H9 (cell line): Measurements from ENCODE around the gene KLF13. TPM values are rescaled to one million over a fixed set of nuclear protein-coding genes. Genes with fewer than 3 reads are reported as not detected.

ENCODE experiments used
- DNase-seq: peaks from one replicate; pipeline ENCODE4 v3.0.0-alpha.2; 2017
- H2AFZ ChIP-seq: one replicate; pipeline ENCODE4 v1.6.1; 2013; ENCODE audit warnings: mild to moderate bottlenecking, low read length, control low read depth, moderate library complexity
- H2AK5ac ChIP-seq: 2 replicates; pipeline ENCODE4 v1.6.1; 2013; ENCODE audit warnings: low read length, control low read depth, mixed read lengths; ENCODE audit not compliant: insufficient read length
- H2BK120ac ChIP-seq: one replicate; pipeline ENCODE4 v1.6.1; 2013; ENCODE audit warnings: low read depth, mild to moderate bottlenecking, low read length, control low read depth, inconsistent platforms; ENCODE audit not compliant: poor library complexity, severe bottlenecking
- H2BK12ac ChIP-seq: 2 replicates; pipeline ENCODE4 v1.6.1; 2013; ENCODE audit warnings: low read length, control low read depth, mixed read lengths, low read depth; ENCODE audit not compliant: insufficient read length
- H2BK15ac ChIP-seq: 2 replicates; pipeline ENCODE4 v1.6.1; 2013; ENCODE audit warnings: low read depth, low read length, control low read depth
- H2BK20ac ChIP-seq: one replicate; pipeline ENCODE4 v1.6.1; 2013; ENCODE audit warnings: low read depth, mild to moderate bottlenecking, low read length, control low read depth, inconsistent platforms; ENCODE audit not compliant: poor library complexity, severe bottlenecking
- H2BK5ac ChIP-seq: 2 replicates; pipeline ENCODE4 v1.6.1; 2013; ENCODE audit warnings: low read length, control low read depth, mixed read lengths; ENCODE audit not compliant: insufficient read length
- H3K14ac ChIP-seq: 2 replicates; pipeline ENCODE4 v1.6.1; 2013; ENCODE audit warnings: low read length, control low read depth; ENCODE audit not compliant: insufficient read depth
- H3K18ac ChIP-seq: 2 replicates; pipeline ENCODE4 v1.6.1; 2013; ENCODE audit warnings: low read depth, mild to moderate bottlenecking, mixed read lengths, low read length, control low read depth; ENCODE audit not compliant: insufficient read length
- H3K23ac ChIP-seq: 2 replicates; pipeline ENCODE4 v1.6.1; 2013; ENCODE audit warnings: low read length, control low read depth, mixed read lengths, low read depth; ENCODE audit not compliant: insufficient read length
- H3K23me2 ChIP-seq: 2 replicates; pipeline ENCODE4 v1.6.1; 2013; ENCODE audit warnings: low read depth, mild to moderate bottlenecking, mixed read lengths, low read length, control low read depth; ENCODE audit not compliant: insufficient read length, poor library complexity, severe bottlenecking
- H3K27ac ChIP-seq: 2 replicates; pipeline ENCODE4 v1.5.1; 2013; ENCODE audit warnings: low read length, control low read depth, mixed read lengths, low read depth; ENCODE audit not compliant: insufficient read length
- H3K27me3 ChIP-seq: 2 replicates; pipeline ENCODE4 v1.6.1; 2013; ENCODE audit warnings: low read length, control low read depth, inconsistent platforms; ENCODE audit not compliant: insufficient read depth
- H3K4ac ChIP-seq: 2 replicates; pipeline ENCODE4 v1.6.1; 2013; ENCODE audit warnings: low read depth, mild to moderate bottlenecking, control low read depth, inconsistent platforms, low read length, moderate library complexity
- H3K4me1 ChIP-seq: 2 replicates; pipeline ENCODE4 v1.6.1; 2013; ENCODE audit warnings: low read length, control low read depth, inconsistent platforms; ENCODE audit not compliant: insufficient read depth
- H3K4me2 ChIP-seq: 2 replicates; pipeline ENCODE4 v1.6.1; 2013; ENCODE audit warnings: low read length, control low read depth, mixed read lengths; ENCODE audit not compliant: insufficient read length, insufficient read depth
- H3K56ac ChIP-seq: 2 replicates; pipeline ENCODE4 v1.6.1; 2013; ENCODE audit warnings: low read depth, mild to moderate bottlenecking, mixed read lengths, low read length, control low read depth; ENCODE audit not compliant: insufficient read length
- H3K79me1 ChIP-seq: 2 replicates; pipeline ENCODE4 v1.6.1; 2013; ENCODE audit warnings: low read depth, mild to moderate bottlenecking, moderate library complexity, low read length, control low read depth, inconsistent platforms; ENCODE audit not compliant: insufficient read depth, poor library complexity, severe bottlenecking
- H3K79me2 ChIP-seq: 2 replicates; pipeline ENCODE4 v1.6.1; 2013; ENCODE audit warnings: low read length, control low read depth, inconsistent platforms; ENCODE audit not compliant: insufficient read depth
- H3K9ac ChIP-seq: 2 replicates; pipeline ENCODE4 v1.6.1; 2013; ENCODE audit warnings: low read length, control low read depth, mixed read lengths; ENCODE audit not compliant: insufficient read length; ENCODE audit errors: extremely low read depth
- H3K9me3 ChIP-seq: one replicate; pipeline ENCODE4 v1.6.1; 2013; ENCODE audit warnings: low read depth, low read length, inconsistent platforms; ENCODE audit not compliant: control insufficient read depth
- H3T11ph ChIP-seq: one replicate; pipeline ENCODE4 v1.6.1; 2013; ENCODE audit warnings: mild to moderate bottlenecking, low read length, control low read depth, inconsistent platforms
- H4K20me1 ChIP-seq: one replicate; pipeline ENCODE4 v1.6.1; 2013; ENCODE audit not compliant: control insufficient read depth, insufficient read length, insufficient read depth
- H4K5ac ChIP-seq: 2 replicates; pipeline ENCODE4 v1.6.1; 2013; ENCODE audit warnings: low read depth, mild to moderate bottlenecking, mixed read lengths, low read length, control low read depth; ENCODE audit not compliant: insufficient read length
- H4K8ac ChIP-seq: replicated peaks from 2 replicates; pipeline ENCODE4 v1.6.1; 2013; ENCODE audit warnings: low read length, control low read depth, mixed read lengths, low read depth; ENCODE audit not compliant: insufficient read length
- H4K91ac ChIP-seq: 2 replicates; pipeline ENCODE4 v1.6.1; 2013; ENCODE audit warnings: low read depth, mild to moderate bottlenecking, moderate library complexity, mixed read lengths, low read length, control low read depth; ENCODE audit not compliant: insufficient read length
- H3K27ac Mint-ChIP-seq, 3 experiments: 2 replicates in 2 of 3; 3 replicates in 1 of 3; pipeline ENCODE4 v1.8.0; 2020 to 2021; ENCODE audit warnings: mixed read lengths in 3 of 3, mild to moderate bottlenecking in 1 of 3, moderate library complexity in 1 of 3
- H3K27me3 Mint-ChIP-seq: 2 replicates; pipeline ENCODE4 v1.8.0; 2021; ENCODE audit warnings: low read depth, mild to moderate bottlenecking, moderate library complexity, mixed read lengths
- H3K36me3 Mint-ChIP-seq, 3 experiments: 2 replicates in 2 of 3; 3 replicates in 1 of 3; pipeline ENCODE4 v1.8.0; 2020 to 2021; ENCODE audit warnings: low read depth in 3 of 3, mixed read lengths in 3 of 3; ENCODE audit not compliant: insufficient read depth in 1 of 3
- H3K4me1 Mint-ChIP-seq, 2 experiments: 2 replicates each; pipeline ENCODE4 v1.8.0; 2020; ENCODE audit warnings: mixed read lengths in 2 of 2
- H3K4me3 Mint-ChIP-seq, 2 experiments: 2 replicates in 1 of 2; 3 replicates in 1 of 2; pipeline ENCODE4 v1.8.0; 2020 to 2021; ENCODE audit warnings: mild to moderate bottlenecking in 2 of 2, mixed read lengths in 2 of 2, moderate library complexity in 1 of 2
- H3K9me3 Mint-ChIP-seq, 2 experiments: 2 replicates in 1 of 2; 3 replicates in 1 of 2; pipeline ENCODE4 v1.8.0; 2020; ENCODE audit warnings: mild to moderate bottlenecking in 2 of 2, mixed read lengths in 2 of 2, moderate library complexity in 1 of 2
- CTCF ChIP-seq: fragments of 200-600 bp; sonication (generic); conservative IDR thresholded peaks from 3 replicates; pipeline ENCODE4 v1.8.0; 2021; ENCODE audit warnings: antibody characterized with exemption, mild to moderate bottlenecking
- WGBS: extraction: QIAGEN DNeasy Blood & Tissue Kit; methylation state at CpG from one replicate; pipeline ENCODE4 v1.1.7; 2013; ENCODE audit warnings: missing lambda C conversion rate, low lambda C conversion rate, mixed read lengths; ENCODE audit not compliant: insufficient read length; ENCODE audit errors: extremely low coverage; 5-methylcytosine and 5-hydroxymethylcytosine counted together
- total RNA-seq: library from RNA; stranded (reverse); gene quantifications from 2 replicates; pipeline ENCODE4 v1.2.1, GENCODE V29; 2021

The KLF13 gene
- total RNA-seq, 1 experiment from 2014 or later: 33.4 TPM

DNA sequence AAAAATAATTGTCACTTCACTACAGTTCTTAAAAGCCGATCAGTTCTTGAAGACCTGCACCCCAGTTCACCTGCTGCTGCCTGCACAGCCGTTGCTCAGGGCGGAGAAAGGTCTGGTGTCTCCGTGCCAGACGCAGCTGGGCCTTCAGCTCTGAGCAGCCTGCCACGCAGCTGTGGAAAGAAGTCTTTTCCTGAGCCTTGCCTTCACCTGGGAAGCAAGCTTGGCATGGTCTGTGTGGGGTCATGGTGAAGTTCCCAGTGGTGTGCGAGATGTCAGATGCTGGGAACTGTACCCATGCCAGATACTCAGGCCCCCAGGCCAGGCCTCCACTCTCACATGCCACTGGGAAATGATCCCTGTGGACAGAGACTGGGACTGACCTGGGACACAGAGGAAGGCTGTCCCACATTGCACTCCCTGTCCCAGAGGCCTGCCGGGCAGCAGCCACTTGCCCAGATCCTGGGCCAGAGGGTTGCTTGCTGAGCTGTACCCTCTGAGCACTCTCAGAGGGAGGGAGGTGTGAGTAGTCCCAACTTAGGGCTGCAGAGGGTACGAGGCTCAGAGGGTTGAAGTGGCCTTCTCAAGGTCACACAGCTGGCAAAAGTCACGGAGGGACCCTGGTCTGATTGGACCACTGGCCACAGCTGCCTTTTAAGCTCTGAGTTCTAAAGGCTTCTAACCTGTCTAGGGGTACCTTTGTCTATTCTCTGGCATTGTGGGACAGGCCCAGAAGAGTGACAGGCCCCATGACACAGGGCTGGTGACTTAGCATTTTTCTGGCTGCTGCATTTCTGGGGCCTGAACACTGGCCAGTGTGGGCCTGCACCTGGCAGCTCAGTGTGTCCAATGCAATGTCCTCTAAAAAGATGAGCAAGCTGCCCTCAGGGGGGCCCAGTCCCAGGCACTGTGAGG lies 55.4 kb downstream of the KLF13 start:
- TF ChIP-seq CTCF: no peak
- Histone ChIP-seq H2BK15ac (no peak overlapping the region), H4K5ac (no peak overlapping the region), H2BK12ac (no peak overlapping the region), H3K4ac (no peak overlapping the region), H3K27ac (no peak overlapping the region), H2BK20ac (no peak overlapping the region), H3K27me3 (no peaks in the 10 kb centered on the region), H2BK120ac (no peak overlapping the region), H3K79me1 (no peaks in the 10 kb centered on the region), H3K4me1 (no peaks in the 10 kb centered on the region; the same call in 1 of the 2 replicates), H4K91ac (no peak overlapping the region), H3K79me2 (no peaks in the 10 kb centered on the region), H2AFZ (no peak overlapping the region), H3K56ac (no peak overlapping the region), H3K18ac (no peak overlapping the region), H3K9me3 (no peaks in the 10 kb centered on the region), H2BK5ac (no peak overlapping the region), H4K8ac (no peak overlapping the region), H3K4me2 (no peak overlapping the region), H3K9ac (no peak overlapping the region), H3T11ph (no peak overlapping the region), H2AK5ac (no peak overlapping the region), H3K23ac (no peak overlapping the region), H4K20me1 (no peaks in the 10 kb centered on the region), H3K14ac (no peak overlapping the region; the same call in 1 of the 2 replicates), H3K23me2 (no peaks in the 10 kb centered on the region)
- H3K36me3 Mint-ChIP-seq: peaks cover 11 to 20% (median 17%) of the 10 kb centered on the region in 3 experiments
- no peak for DNase-seq
- no peak overlapping the region for H3K4me3 Mint-ChIP-seq
- no CpG with 5 or more reads among the region's 10 CpGs for WGBS
- peaks cover 7% of the 10 kb centered on the region for H3K27me3 Mint-ChIP-seq
- H3K9me3 Mint-ChIP-seq: peaks cover 4 to 5% of the 10 kb centered on the region in 2 experiments; a peak in 4 of 5 replicates
- peaks cover 7 to 10% of the 10 kb centered on the region in 2 experiments for H3K4me1 Mint-ChIP-seq
- peak overlapping the region in 2 of 3 experiments; percentile 25 to 29; a peak in 1 of 7 replicates for H3K27ac Mint-ChIP-seq
